SU-DHL-6 (cell line): ENCODE results near the gene HDAC7.

ENCODE experiments used
- EZH2phosphoT487 ChIP-seq: fragments of 200-600 bp; sonication (generic), shearing (Covaris generic); conservative IDR thresholded peaks from 2 replicates; pipeline ENCODE4 v1.6.1; 2018; ENCODE audit warnings: mild to moderate bottlenecking, antibody characterized with exemption, low read length, moderate library complexity, mixed read lengths
- TF ChIP-seq, protein P1 (sequence below): fragments of 200-600 bp; sonication (generic); IDR thresholded peaks from one replicate; pipeline ENCODE4 v1.5.1; 2017; ENCODE audit warnings: antibody characterized with exemption, mild to moderate bottlenecking, low read length, moderate library complexity; ENCODE audit not compliant: insufficient read depth, poor library complexity, severe bottlenecking

DNA sequence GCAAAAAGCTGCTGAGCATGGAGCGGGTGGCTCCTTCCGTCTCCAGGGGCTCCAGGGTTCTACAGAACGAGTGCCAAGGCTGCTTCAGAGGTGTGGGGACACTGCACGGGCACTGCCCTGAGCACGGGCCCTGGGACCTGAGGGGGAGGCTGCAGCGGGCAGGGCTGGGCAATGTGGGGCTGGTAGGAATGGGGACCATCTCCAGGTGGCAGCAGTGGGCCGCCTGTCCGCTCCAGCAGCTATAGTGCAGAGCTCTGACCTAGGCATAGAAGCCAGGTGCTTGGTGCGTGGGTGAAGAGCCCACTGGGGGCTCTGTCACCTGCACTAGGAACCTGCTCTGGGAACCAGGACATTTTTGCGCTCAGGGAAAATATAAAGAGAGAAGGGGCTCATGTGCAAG, 22.3 kb downstream of the HDAC7 start:
- TF ChIP-seq, protein P1, sequence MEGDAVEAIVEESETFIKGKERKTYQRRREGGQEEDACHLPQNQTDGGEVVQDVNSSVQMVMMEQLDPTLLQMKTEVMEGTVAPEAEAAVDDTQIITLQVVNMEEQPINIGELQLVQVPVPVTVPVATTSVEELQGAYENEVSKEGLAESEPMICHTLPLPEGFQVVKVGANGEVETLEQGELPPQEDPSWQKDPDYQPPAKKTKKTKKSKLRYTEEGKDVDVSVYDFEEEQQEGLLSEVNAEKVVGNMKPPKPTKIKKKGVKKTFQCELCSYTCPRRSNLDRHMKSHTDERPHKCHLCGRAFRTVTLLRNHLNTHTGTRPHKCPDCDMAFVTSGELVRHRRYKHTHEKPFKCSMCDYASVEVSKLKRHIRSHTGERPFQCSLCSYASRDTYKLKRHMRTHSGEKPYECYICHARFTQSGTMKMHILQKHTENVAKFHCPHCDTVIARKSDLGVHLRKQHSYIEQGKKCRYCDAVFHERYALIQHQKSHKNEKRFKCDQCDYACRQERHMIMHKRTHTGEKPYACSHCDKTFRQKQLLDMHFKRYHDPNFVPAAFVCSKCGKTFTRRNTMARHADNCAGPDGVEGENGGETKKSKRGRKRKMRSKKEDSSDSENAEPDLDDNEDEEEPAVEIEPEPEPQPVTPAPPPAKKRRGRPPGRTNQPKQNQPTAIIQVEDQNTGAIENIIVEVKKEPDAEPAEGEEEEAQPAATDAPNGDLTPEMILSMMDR: peak; percentile 69
- no peak for TF ChIP-seq EZH2phosphoT487
